Mucosa of gallbladder (tissue), 1 donor: ENCODE results near the gene CNOT2. TPM values are rescaled to one million over a fixed set of nuclear protein-coding genes. Genes with fewer than 3 reads are reported as not detected.
A peak's percentile ranks its signal among the peaks of the same experiment; 100 is the strongest.

Experiments used
- DNase-seq: peaks from one replicate; pipeline ENCODE4 v3.0.0-alpha.2; 2020; ENCODE audit warnings: low spot score
- total RNA-seq: library from RNA; stranded (reverse); gene quantifications from one replicate; pipeline ENCODE4 v1.2.1, GENCODE V29; 2021
- donor health status: DM: no; HTN: no; CAD: no.

The CNOT2 gene
- 75.2 TPM for total RNA-seq

- peak; percentile 92 for DNase-seq
Observed at GRCh38 chr12:70242695-70243509, at the start of gene CNOT2. TSS of gene CNOT2 (plus strand) at chr12:70243433. CDS start at chr12:70278227, 34,794 bp downstream.

GRCh38 chr12:70194076-70194475 is 49.2 kb upstream of the CNOT2 start:
- DNase-seq = no peak

- no peak for DNase-seq
Observed at GRCh38 chr12:70196811-70197281, 46.4 kb upstream of the CNOT2 start.

GRCh38 chr12:70197345-70197744 is 45.9 kb upstream of the CNOT2 start:
- no peak for DNase-seq

GRCh38 chr12:70213707-70214106 is 29.5 kb upstream of the CNOT2 start:
- DNase-seq = no peak

- no peak for DNase-seq
Observed at GRCh38 chr12:70214972-70215617, 28.1 kb upstream of the CNOT2 start.

- no peak for DNase-seq
Observed at GRCh38 chr12:70217416-70217815, 25.8 kb upstream of the CNOT2 start.

- no peak for DNase-seq
Observed at GRCh38 chr12:70221626-70222025, 21.6 kb upstream of the CNOT2 start.

GRCh38 chr12:70227911-70228310 is 15.3 kb upstream of the CNOT2 start:
- DNase-seq = no peak

GRCh38 chr12:70230934-70231606 is 12.2 kb upstream of the CNOT2 start:
- no peak for DNase-seq

GRCh38 chr12:70236990-70237389 is 6.2 kb upstream of the CNOT2 start:
- no peak for DNase-seq

GRCh38 chr12:70240673-70241072 is 2.6 kb upstream of the CNOT2 start:
- DNase-seq = no peak

GRCh38 chr12:70241845-70242244 is 1.4 kb upstream of the CNOT2 start:
- no peak for DNase-seq

GRCh38 chr12:70243510-70244371 is 508 bp downstream of the CNOT2 start:
- peak; percentile 47 for DNase-seq

- no peak for DNase-seq
Observed at GRCh38 chr12:70244409-70244808, 1.2 kb downstream of the CNOT2 start.

- DNase-seq = no peak
Observed at GRCh38 chr12:70245458-70245857, 2.2 kb downstream of the CNOT2 start.

GRCh38 chr12:70246580-70246979 is 3.3 kb downstream of the CNOT2 start:
- DNase-seq = no peak

- no peak for DNase-seq
Observed at GRCh38 chr12:70247653-70248199, 4.5 kb downstream of the CNOT2 start.

- DNase-seq = no peak
Observed at GRCh38 chr12:70248876-70249275, 5.6 kb downstream of the CNOT2 start.

GRCh38 chr12:70249903-70250302 is 6.7 kb downstream of the CNOT2 start:
- no peak for DNase-seq

- no peak for DNase-seq
Observed at GRCh38 chr12:70251226-70251625, 8.0 kb downstream of the CNOT2 start.
